Cardiac ventricle fibroblast (primary cell): ENCODE measurements around the gene C1QL4. TPM values are rescaled to one million over a fixed set of nuclear protein-coding genes. Genes with fewer than 3 reads are reported as not detected.

Experiments
- total RNA-seq: library from RNA; depleted of rRNA; stranded (reverse); fragments of >200 nt; gene quantifications from 2 replicates; pipeline ENCODE4 v1.2.3, GENCODE V29; 2015

Gene C1QL4
- not detected in 2 replicates for total RNA-seq

GRCh38 chr12:49336645-49337584 lies at the start of gene C1QL4:
C1QL4 (minus strand) TSS chr12:49337188; CDS start chr12:49336477, 711 bp downstream.

GRCh38 chr12:49367381-49368239 lies 30.6 kb upstream of the C1QL4 start, which contains the start of gene SPATS2:
SPATS2 (plus strand) TSS chr12:49367462; CDS start chr12:49461013, 93,551 bp downstream.

GRCh38 chr12:49346659-49347310 lies 9.8 kb upstream of the C1QL4 start, which contains the start of gene DNAJC22:
DNAJC22 (plus strand) TSS chr12:49346888; CDS start chr12:49348873, 1,985 bp downstream.

GRCh38 chr12:49322708-49323523 lies 14.1 kb downstream of the C1QL4 start, which contains the start of gene TROAP:
TROAP (plus strand) TSS chr12:49323255; CDS start chr12:49323609, 354 bp downstream.

GRCh38 chr12:49295082-49295936 lies 41.7 kb downstream of the C1QL4 start, which contains the start of gene PRPH:
PRPH (plus strand) TSS chr12:49295147; CDS start chr12:49295201, 54 bp downstream.

Other genes with a start within 250 kb of the C1QL4 start
- not detected in 2 replicates for gene DHH, start 242.4 kb downstream of the C1QL4 start, total RNA-seq
- 18.1 and 23.3 TPM in 2 replicates for gene LMBR1L, start 226.3 kb downstream of the C1QL4 start, total RNA-seq
- gene TUBA1B, start 205.8 kb downstream of the C1QL4 start, total RNA-seq = 289 and 345 TPM in 2 replicates
- gene TUBA1A, start 148.1 kb downstream of the C1QL4 start, total RNA-seq = 117 and 120 TPM in 2 replicates
- gene TUBA1C, start 72.1 kb downstream of the C1QL4 start, total RNA-seq = 117 and 150 TPM in 2 replicates
- 0.73 TPM in 1 of 2 replicates, not detected in the other for gene PRPH, start 42.0 kb downstream of the C1QL4 start, total RNA-seq
- 4.1 and 6.7 TPM in 2 replicates for gene TROAP, start 13.9 kb downstream of the C1QL4 start, total RNA-seq
- gene DNAJC22, start 9.7 kb upstream of the C1QL4 start, total RNA-seq = 0.81 TPM in 1 of 2 replicates, not detected in the other
- 23.0 and 31.2 TPM in 2 replicates for gene SPATS2, start 30.3 kb upstream of the C1QL4 start, total RNA-seq
- gene KCNH3, start 201.8 kb upstream of the C1QL4 start, total RNA-seq = 0.05 and 0.12 TPM in 2 replicates
- 32.1 and 33.8 TPM in 2 replicates for gene MCRS1, start 231.0 kb upstream of the C1QL4 start, total RNA-seq